ENCODE measurements around the gene CYLD. TPM values are rescaled to one million over a fixed set of nuclear protein-coding genes. Genes with fewer than 3 reads are reported as not detected.

Gene CYLD
- total RNA-seq, 1 experiment from 2014 or later = 12.5 TPM

DNA sequence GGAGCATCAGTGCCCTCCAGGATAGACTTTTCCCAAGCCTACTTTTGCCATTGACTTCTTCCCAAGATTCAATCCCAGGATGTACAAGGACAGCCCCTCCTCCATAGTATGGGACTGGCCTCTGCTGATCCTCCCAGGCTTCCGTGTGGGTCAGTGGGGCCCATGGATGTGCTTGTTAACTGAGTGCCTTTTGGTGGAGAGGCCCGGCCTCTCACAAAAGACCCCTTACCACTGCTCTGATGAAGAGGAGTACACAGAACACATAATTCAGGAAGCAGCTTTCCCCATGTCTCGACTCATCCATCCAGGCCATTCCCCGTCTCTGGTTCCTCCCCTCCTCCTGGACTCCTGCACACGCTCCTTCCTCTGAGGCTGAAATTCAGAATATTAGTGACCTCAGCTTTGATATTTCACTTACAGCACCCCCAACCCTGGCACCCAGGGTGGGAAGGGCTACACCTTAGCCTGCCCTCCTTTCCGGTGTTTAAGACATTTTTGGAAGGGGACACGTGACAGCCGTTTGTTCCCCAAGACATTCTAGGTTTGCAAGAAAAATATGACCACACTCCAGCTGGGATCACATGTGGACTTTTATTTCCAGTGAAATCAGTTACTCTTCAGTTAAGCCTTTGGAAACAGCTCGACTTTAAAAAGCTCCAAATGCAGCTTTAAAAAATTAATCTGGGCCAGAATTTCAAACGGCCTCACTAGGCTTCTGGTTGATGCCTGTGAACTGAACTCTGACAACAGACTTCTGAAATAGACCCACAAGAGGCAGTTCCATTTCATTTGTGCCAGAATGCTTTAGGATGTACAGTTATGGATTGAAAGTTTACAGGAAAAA is 9.7 kb upstream of the CYLD start:
- TF ChIP-seq, protein P1, sequence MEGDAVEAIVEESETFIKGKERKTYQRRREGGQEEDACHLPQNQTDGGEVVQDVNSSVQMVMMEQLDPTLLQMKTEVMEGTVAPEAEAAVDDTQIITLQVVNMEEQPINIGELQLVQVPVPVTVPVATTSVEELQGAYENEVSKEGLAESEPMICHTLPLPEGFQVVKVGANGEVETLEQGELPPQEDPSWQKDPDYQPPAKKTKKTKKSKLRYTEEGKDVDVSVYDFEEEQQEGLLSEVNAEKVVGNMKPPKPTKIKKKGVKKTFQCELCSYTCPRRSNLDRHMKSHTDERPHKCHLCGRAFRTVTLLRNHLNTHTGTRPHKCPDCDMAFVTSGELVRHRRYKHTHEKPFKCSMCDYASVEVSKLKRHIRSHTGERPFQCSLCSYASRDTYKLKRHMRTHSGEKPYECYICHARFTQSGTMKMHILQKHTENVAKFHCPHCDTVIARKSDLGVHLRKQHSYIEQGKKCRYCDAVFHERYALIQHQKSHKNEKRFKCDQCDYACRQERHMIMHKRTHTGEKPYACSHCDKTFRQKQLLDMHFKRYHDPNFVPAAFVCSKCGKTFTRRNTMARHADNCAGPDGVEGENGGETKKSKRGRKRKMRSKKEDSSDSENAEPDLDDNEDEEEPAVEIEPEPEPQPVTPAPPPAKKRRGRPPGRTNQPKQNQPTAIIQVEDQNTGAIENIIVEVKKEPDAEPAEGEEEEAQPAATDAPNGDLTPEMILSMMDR (conservative IDR thresholded peaks at IDR 0.05) = no peak
- Histone ChIP-seq H3K9ac (ENCODE audit: extremely low read depth, insufficient read length, low read length) (no peak overlapping the region), H3K14ac (ENCODE audit: insufficient read depth, low read length) (no peak overlapping the region), H3K4ac (ENCODE audit: low read depth, low read length) (no peak overlapping the region), H3K56ac (ENCODE audit: insufficient read length, low read depth, low read length) (no peak overlapping the region), H2BK5ac (ENCODE audit: insufficient read length, low read length) (no peak overlapping the region), H3K79me1 (ENCODE audit: insufficient read depth, low read depth, low read length, poor library complexity, severe bottlenecking) (no peaks in the 10 kb centered on the region), H3K27ac (ENCODE audit: insufficient read length, low read depth, low read length) (no peak overlapping the region), H4K20me1 (ENCODE audit: control insufficient read depth, insufficient read depth, insufficient read length) (no peaks in the 10 kb centered on the region), H3K18ac (ENCODE audit: insufficient read length, low read depth, low read length) (no peak overlapping the region), H3K4me1 (ENCODE audit: insufficient read depth, low read length) (no peaks in the 10 kb centered on the region), H2BK20ac (ENCODE audit: low read depth, low read length, poor library complexity, severe bottlenecking) (no peak overlapping the region), H3K9me3 (ENCODE audit: control insufficient read depth, low read depth, low read length) (no peaks in the 10 kb centered on the region), H2BK120ac (ENCODE audit: low read depth, low read length, poor library complexity, severe bottlenecking) (no peak overlapping the region), H4K5ac (ENCODE audit: insufficient read length, low read depth, low read length) (no peak overlapping the region), H4K8ac (replicated peaks; ENCODE audit: insufficient read length, low read depth, low read length) (no peak overlapping the region), H2AK5ac (ENCODE audit: insufficient read length, low read length) (no peak overlapping the region), H3T11ph (ENCODE audit: low read length) (no peak overlapping the region), H2BK12ac (ENCODE audit: insufficient read length, low read depth, low read length) (no peak overlapping the region), H3K27me3 (ENCODE audit: insufficient read depth, low read length) (no peaks in the 10 kb centered on the region), H4K91ac (ENCODE audit: insufficient read length, low read depth, low read length) (no peak overlapping the region), H3K23me2 (ENCODE audit: insufficient read length, low read depth, low read length, poor library complexity, severe bottlenecking) (no peaks in the 10 kb centered on the region), H3K4me2 (ENCODE audit: insufficient read depth, insufficient read length, low read length) (no peak overlapping the region), H3K79me2 (ENCODE audit: insufficient read depth, low read length) (no peaks in the 10 kb centered on the region), H2BK15ac (ENCODE audit: low read depth, low read length) (no peak overlapping the region), H2AFZ (ENCODE audit: low read length) (no peak overlapping the region), H3K23ac (ENCODE audit: insufficient read length, low read depth, low read length) (no peak overlapping the region)
- Mint-ChIP-seq H3K36me3 (ENCODE audit: insufficient read depth in 1 of 3, low read depth in 3 of 3) (no peaks in the 10 kb centered on the region), H3K4me3 (no peak overlapping the region), H3K27ac (peak overlapping the region in 1 of 3 experiments; percentile 69; a peak in 1 of 7 replicates), H3K27me3 (ENCODE audit: low read depth) (peaks cover 14% of the 10 kb centered on the region), H3K4me1 (no peaks in the 10 kb centered on the region; a peak in 1 of 4 replicates), H3K9me3 (peaks cover 0 to 2% of the 10 kb centered on the region in 2 experiments; a peak in 1 of 5 replicates)
- no CpG with 5 or more reads among the region's 10 CpGs for WGBS (ENCODE audit: extremely low coverage, insufficient read length, low lambda C conversion rate)
- DNase-seq = no peak

Data from H9 (cell line).